ENCODE results near the gene RAPGEF5.

- no peak for TF ChIP-seq CTCF (IDR thresholded peaks at IDR 0.05)
- no peak for TF ChIP-seq POLR2A (IDR thresholded peaks at IDR 0.05)
These were observed 243.9 kb downstream of the RAPGEF5 start for GRCh38 chr7:22113041-22113440.
